Progenitor cell of endocrine pancreas (in vitro differentiated cells): ENCODE measurements around the gene ADAM11. TPM values are rescaled to one million over a fixed set of nuclear protein-coding genes. Genes with fewer than 3 reads are reported as not detected.

Experiments
- DNase-seq: peaks from one replicate; pipeline ENCODE4 v3.0.0; 2021; ENCODE audit warnings: low spot score; ENCODE audit not compliant: unreplicated experiment
- H3K27ac Mint-ChIP-seq: 2 replicates; pipeline ENCODE4 v1.8.0; 2021; ENCODE audit warnings: mild to moderate bottlenecking, moderate library complexity, mixed read lengths
- H3K27me3 Mint-ChIP-seq: 2 replicates; pipeline ENCODE4 v1.8.0; 2021; ENCODE audit warnings: mixed read lengths
- H3K36me3 Mint-ChIP-seq: 2 replicates; pipeline ENCODE4 v1.8.0; 2022; ENCODE audit warnings: mixed read lengths; ENCODE audit not compliant: insufficient read depth
- H3K4me1 Mint-ChIP-seq: 2 replicates; pipeline ENCODE4 v1.8.0; 2021; ENCODE audit warnings: low read depth, mixed read lengths
- H3K4me3 Mint-ChIP-seq: 2 replicates; pipeline ENCODE4 v1.8.0; 2021; ENCODE audit warnings: low read depth, mild to moderate bottlenecking, moderate library complexity, mixed read lengths
- H3K9me3 Mint-ChIP-seq: 2 replicates; pipeline ENCODE4 v1.8.0; 2021; ENCODE audit warnings: low read depth, mixed read lengths
- CTCF ChIP-seq: fragments of 200-600 bp; sonication (generic); IDR thresholded peaks from one replicate; pipeline ENCODE4 v1.5.0; 2021; ENCODE audit warnings: antibody characterized with exemption, mild to moderate bottlenecking; ENCODE audit not compliant: unreplicated experiment
- total RNA-seq: library from RNA; stranded (reverse); gene quantifications from 2 replicates; pipeline ENCODE4 v1.2.1, GENCODE V29; 2021

The ADAM11 gene
- total RNA-seq, 1 donor from 2014 or later = 1.4 TPM

GRCh38 chr17:44759916-44760243 is 1.1 kb downstream of the ADAM11 start:
- H3K4me3 Mint-ChIP-seq = no peak overlapping the region
- H3K27me3 Mint-ChIP-seq = peaks cover 35% of the 10 kb centered on the region
- no peaks in the 10 kb centered on the region for H3K4me1 Mint-ChIP-seq

GRCh38 chr17:44760474-44761308 is 1.9 kb downstream of the ADAM11 start:
- Mint-ChIP-seq H3K9me3 (no peaks in the 10 kb centered on the region), H3K36me3 (no peaks in the 10 kb centered on the region), H3K27me3 (peaks cover 35% of the 10 kb centered on the region), H3K4me1 (no peaks in the 10 kb centered on the region), H3K27ac (no peak overlapping the region), H3K4me3 (no peak overlapping the region)
- DNase-seq = no peak
- TF ChIP-seq CTCF = no peak

More at GRCh38 chr17:44759916-44760243, 1.1 kb downstream of the ADAM11 start:
- H3K36me3 Mint-ChIP-seq = no peaks in the 10 kb centered on the region
- TF ChIP-seq CTCF = no peak
- no peak for DNase-seq
- no peak overlapping the region for H3K27ac Mint-ChIP-seq
- H3K9me3 Mint-ChIP-seq = no peaks in the 10 kb centered on the region

- TF ChIP-seq CTCF = no peak
- H3K4me1 Mint-ChIP-seq = no peaks in the 10 kb centered on the region
- no peak for DNase-seq
- peaks cover 36% of the 10 kb centered on the region for H3K27me3 Mint-ChIP-seq
- H3K36me3 Mint-ChIP-seq = no peaks in the 10 kb centered on the region
- no peak overlapping the region for H3K4me3 Mint-ChIP-seq
- H3K27ac Mint-ChIP-seq = no peak overlapping the region
- no peaks in the 10 kb centered on the region for H3K9me3 Mint-ChIP-seq
Measured at GRCh38 chr17:44761932-44762810, 3.4 kb downstream of the ADAM11 start.

- no peaks in the 10 kb centered on the region for H3K9me3 Mint-ChIP-seq
- no peak for DNase-seq
- no peaks in the 10 kb centered on the region for H3K36me3 Mint-ChIP-seq
- no peak overlapping the region for H3K27ac Mint-ChIP-seq
- TF ChIP-seq CTCF = no peak
- H3K4me1 Mint-ChIP-seq = no peaks in the 10 kb centered on the region
- peaks cover 27% of the 10 kb centered on the region for H3K27me3 Mint-ChIP-seq
- no peak overlapping the region for H3K4me3 Mint-ChIP-seq
Measured at GRCh38 chr17:44763170-44763569, 4.4 kb downstream of the ADAM11 start.

- H3K27ac Mint-ChIP-seq = no peak overlapping the region
- DNase-seq = no peak
Measured at GRCh38 chr17:44765965-44766364, 7.2 kb downstream of the ADAM11 start.

More at GRCh38 chr17:44765965-44766364, 7.2 kb downstream of the ADAM11 start:
- TF ChIP-seq CTCF = no peak
- no peaks in the 10 kb centered on the region for H3K36me3 Mint-ChIP-seq
- H3K9me3 Mint-ChIP-seq = no peaks in the 10 kb centered on the region
- no peaks in the 10 kb centered on the region for H3K4me1 Mint-ChIP-seq
- no peak overlapping the region for H3K4me3 Mint-ChIP-seq
- H3K27me3 Mint-ChIP-seq = peaks cover 22% of the 10 kb centered on the region
